Liver (tissue), 9 donors: ENCODE measurements around the gene FBXW11. TPM values are rescaled to one million over a fixed set of nuclear protein-coding genes. Genes with fewer than 3 reads are reported as not detected.

Experiments
- DNase-seq: peaks from one replicate; pipeline ENCODE4 v3.0.0-alpha.2; 2017; ENCODE audit warnings: low spot score
- H3K27ac ChIP-seq, 2 donors: one replicate each; pipeline ENCODE4 v1.7.0; 2013; ENCODE audit warnings: inconsistent platforms in 2 of 2, low read length in 2 of 2, control low read depth in 1 of 2, low read depth in 1 of 2, mild to moderate bottlenecking in 1 of 2
- H3K27me3 ChIP-seq, 4 donors: one replicate each; pipeline versions ENCODE4 v1.6.1 to v1.7.0; 2013; ENCODE audit warnings: low read length in 3 of 4, inconsistent platforms in 1 of 4, mild to moderate bottlenecking in 1 of 4, moderate library complexity in 1 of 4; ENCODE audit not compliant: control insufficient read depth in 4 of 4, insufficient read depth in 4 of 4
- H3K36me3 ChIP-seq, 4 donors: one replicate each; pipeline versions ENCODE4 v1.6.1 to v1.7.0; 2013; ENCODE audit warnings: low read length in 3 of 4, mild to moderate bottlenecking in 3 of 4, low read depth in 1 of 4, moderate library complexity in 1 of 4; ENCODE audit not compliant: control insufficient read depth in 4 of 4, insufficient read depth in 3 of 4
- H3K4me1 ChIP-seq, 4 donors: one replicate each; pipeline versions ENCODE4 v1.6.1 to v1.7.0; 2013; ENCODE audit warnings: low read length in 3 of 4, mild to moderate bottlenecking in 3 of 4, moderate library complexity in 1 of 4; ENCODE audit not compliant: control insufficient read depth in 4 of 4, insufficient read depth in 4 of 4
- H3K4me3 ChIP-seq, 3 donors: one replicate each; pipeline versions ENCODE4 v1.6.1 to v1.7.0; 2013; ENCODE audit warnings: low read length in 3 of 3, control low read depth in 1 of 3, low read depth in 1 of 3, mild to moderate bottlenecking in 1 of 3
- H3K9ac ChIP-seq, 2 donors: one replicate each; pipeline ENCODE4 v1.7.0; 2013; ENCODE audit warnings: low read length in 2 of 2, mild to moderate bottlenecking in 2 of 2, moderate library complexity in 2 of 2, control low read depth in 1 of 2, low read depth in 1 of 2
- H3K9me3 ChIP-seq, 4 donors: one replicate each; pipeline versions ENCODE4 v1.6.1 to v1.7.0; 2013; ENCODE audit warnings: low read length in 3 of 4; ENCODE audit not compliant: control insufficient read depth in 4 of 4
- ATF3 ChIP-seq: IDR thresholded peaks from 2 replicates; pipeline ENCODE4 v1.6.1; 2016; ENCODE audit warnings: antibody characterized with exemption
- CTCF ChIP-seq: fragments of 150-350 bp; IDR thresholded peaks from 2 replicates; pipeline ENCODE4 v1.5.1; 2017; ENCODE audit warnings: improper control_type of control experiment, low read depth, low read length; ENCODE audit not compliant: missing input control
- EGR1 ChIP-seq, 2 donors: IDR thresholded peaks; 2 replicates each; pipeline ENCODE4 v1.6.1; 2016 to 2018; ENCODE audit warnings: antibody characterized with exemption in 2 of 2, low read depth in 2 of 2
- FOXA1 ChIP-seq: IDR thresholded peaks from 2 replicates; pipeline ENCODE4 v1.6.1; 2016; ENCODE audit warnings: antibody characterized with exemption
- FOXA2 ChIP-seq: IDR thresholded peaks from 2 replicates; pipeline ENCODE4 v1.6.1; 2016; ENCODE audit warnings: antibody characterized with exemption
- GABPA ChIP-seq, 2 donors: IDR thresholded peaks in 1 of 2; conservative IDR thresholded peaks in 1 of 2; 2 replicates each; pipeline ENCODE4 v1.6.1; 2016; ENCODE audit warnings: antibody characterized with exemption in 2 of 2, mild to moderate bottlenecking in 1 of 2, moderate library complexity in 1 of 2
- HNF4A ChIP-seq, 2 donors: conservative IDR thresholded peaks; 2 replicates each; pipeline ENCODE4 v1.6.1; 2016; ENCODE audit warnings: antibody characterized with exemption in 2 of 2, mild to moderate bottlenecking in 2 of 2
- HNF4G ChIP-seq: IDR thresholded peaks from 2 replicates; pipeline ENCODE4 v1.6.1; 2016; ENCODE audit warnings: antibody characterized with exemption
- JUND ChIP-seq, 2 donors: IDR thresholded peaks; 2 replicates each; pipeline ENCODE4 v1.6.1; 2016; ENCODE audit warnings: antibody characterized with exemption in 2 of 2
- NR2F2 ChIP-seq: IDR thresholded peaks from 2 replicates; pipeline ENCODE4 v1.6.1; 2016; ENCODE audit warnings: antibody characterized with exemption
- RAD21 ChIP-seq, 2 donors: IDR thresholded peaks; 2 replicates each; pipeline ENCODE4 v1.6.1; 2016; ENCODE audit warnings: antibody characterized with exemption in 2 of 2, mild to moderate bottlenecking in 2 of 2
- RXRA ChIP-seq, 2 donors: IDR thresholded peaks; 2 replicates each; pipeline ENCODE4 v1.6.1; 2017 to 2018; ENCODE audit warnings: antibody characterized with exemption in 2 of 2, mild to moderate bottlenecking in 1 of 2
- SP1 ChIP-seq: IDR thresholded peaks from 2 replicates; pipeline ENCODE4 v1.6.1; 2018; ENCODE audit warnings: antibody characterized with exemption, mild to moderate bottlenecking
- TAF1 ChIP-seq: conservative IDR thresholded peaks from 2 replicates; pipeline ENCODE4 v1.6.1; 2016; ENCODE audit warnings: antibody characterized with exemption, mild to moderate bottlenecking
- YY1 ChIP-seq: IDR thresholded peaks from 2 replicates; pipeline ENCODE4 v1.6.1; 2016; ENCODE audit warnings: antibody characterized with exemption, mild to moderate bottlenecking
- ZBTB33 ChIP-seq: IDR thresholded peaks from 2 replicates; pipeline ENCODE4 v1.6.1; 2016; ENCODE audit warnings: antibody characterized with exemption
- WGBS: extraction: QIAGEN DNeasy Blood & Tissue Kit; methylation state at CpG from one replicate; pipeline ENCODE4 v1.1.7; 2013; 5-methylcytosine and 5-hydroxymethylcytosine counted together
- polyA plus RNA-seq, 2 donors: library from polyadenylated mRNA; stranded (reverse) in 1 of 2; unstranded in 1 of 2; fragments of 200-250 nt in 1 of 2; fragments of >200 nt in 1 of 2; fragmentation: Nextera tagmentation in 1 of 2; extraction: Ambion mirVana in 1 of 2; gene quantifications; one replicate each; pipeline versions ENCODE4 v1.2.1 to v1.2.3, GENCODE V29; 2013 to 2015
- total RNA-seq, 2 donors: library from RNA; depleted of rRNA; stranded (reverse); fragments of >200 nt; gene quantifications; one replicate each; pipeline ENCODE4 v1.2.3, GENCODE V29; 2014
- TF ChIP-seq, protein P1 (sequence below): IDR thresholded peaks from 2 replicates; pipeline ENCODE4 v1.6.1; 2016; ENCODE audit warnings: antibody characterized with exemption, mild to moderate bottlenecking
- TF ChIP-seq, protein P2 (sequence below): IDR thresholded peaks from 2 replicates; pipeline ENCODE4 v1.6.1; 2016; ENCODE audit warnings: antibody characterized with exemption
- donor health status: healthy.
- donor health status: healthy.
- donor health status: healthy.
- donor health status: healthy.
- donor health status: healthy.

FBXW11 gene
- total and polyA plus RNA-seq, 4 donors: 11.2 to 37.5 (median 22.0) TPM

DNA sequence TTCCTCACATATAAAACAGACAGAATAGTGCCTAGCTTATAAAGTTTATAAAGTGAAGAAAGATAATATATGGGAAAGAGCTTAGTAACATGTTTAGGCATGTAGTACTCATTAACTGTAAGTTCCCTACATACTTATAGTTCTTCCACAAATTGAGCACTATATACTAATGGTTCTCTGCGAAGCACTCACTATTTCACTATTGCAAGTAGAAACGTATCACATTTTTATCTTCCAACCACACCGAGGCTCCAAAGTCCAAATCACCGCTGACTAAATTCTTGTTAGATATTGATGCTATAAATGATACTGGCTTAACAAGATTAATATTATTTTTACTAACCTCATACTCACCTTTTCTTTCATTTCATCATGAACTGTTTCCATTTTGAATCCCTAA is 61.0 kb downstream of the FBXW11 start:
- TF ChIP-seq ZBTB33: no peak
- no peak for TF ChIP-seq FOXA1
- no peak for TF ChIP-seq YY1
- TF ChIP-seq NR2F2: no peak
- TF ChIP-seq ATF3: no peak
- peak; percentile 33 for TF ChIP-seq HNF4G
- TF ChIP-seq, protein P1, sequence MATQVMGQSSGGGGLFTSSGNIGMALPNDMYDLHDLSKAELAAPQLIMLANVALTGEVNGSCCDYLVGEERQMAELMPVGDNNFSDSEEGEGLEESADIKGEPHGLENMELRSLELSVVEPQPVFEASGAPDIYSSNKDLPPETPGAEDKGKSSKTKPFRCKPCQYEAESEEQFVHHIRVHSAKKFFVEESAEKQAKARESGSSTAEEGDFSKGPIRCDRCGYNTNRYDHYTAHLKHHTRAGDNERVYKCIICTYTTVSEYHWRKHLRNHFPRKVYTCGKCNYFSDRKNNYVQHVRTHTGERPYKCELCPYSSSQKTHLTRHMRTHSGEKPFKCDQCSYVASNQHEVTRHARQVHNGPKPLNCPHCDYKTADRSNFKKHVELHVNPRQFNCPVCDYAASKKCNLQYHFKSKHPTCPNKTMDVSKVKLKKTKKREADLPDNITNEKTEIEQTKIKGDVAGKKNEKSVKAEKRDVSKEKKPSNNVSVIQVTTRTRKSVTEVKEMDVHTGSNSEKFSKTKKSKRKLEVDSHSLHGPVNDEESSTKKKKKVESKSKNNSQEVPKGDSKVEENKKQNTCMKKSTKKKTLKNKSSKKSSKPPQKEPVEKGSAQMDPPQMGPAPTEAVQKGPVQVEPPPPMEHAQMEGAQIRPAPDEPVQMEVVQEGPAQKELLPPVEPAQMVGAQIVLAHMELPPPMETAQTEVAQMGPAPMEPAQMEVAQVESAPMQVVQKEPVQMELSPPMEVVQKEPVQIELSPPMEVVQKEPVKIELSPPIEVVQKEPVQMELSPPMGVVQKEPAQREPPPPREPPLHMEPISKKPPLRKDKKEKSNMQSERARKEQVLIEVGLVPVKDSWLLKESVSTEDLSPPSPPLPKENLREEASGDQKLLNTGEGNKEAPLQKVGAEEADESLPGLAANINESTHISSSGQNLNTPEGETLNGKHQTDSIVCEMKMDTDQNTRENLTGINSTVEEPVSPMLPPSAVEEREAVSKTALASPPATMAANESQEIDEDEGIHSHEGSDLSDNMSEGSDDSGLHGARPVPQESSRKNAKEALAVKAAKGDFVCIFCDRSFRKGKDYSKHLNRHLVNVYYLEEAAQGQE: no peak
- no peak for TF ChIP-seq RAD21 (IDR thresholded peaks at IDR 0.05)
- TF ChIP-seq TAF1: no peak
- TF ChIP-seq RXRA (IDR thresholded peaks at IDR 0.05): no peak
- TF ChIP-seq EGR1 (IDR thresholded peaks at IDR 0.05; ENCODE audit: low read depth in 2 of 2): no peak
- TF ChIP-seq HNF4A (conservative IDR thresholded peaks at IDR 0.05): peak; percentile 55 to 65
- TF ChIP-seq, protein P2, sequence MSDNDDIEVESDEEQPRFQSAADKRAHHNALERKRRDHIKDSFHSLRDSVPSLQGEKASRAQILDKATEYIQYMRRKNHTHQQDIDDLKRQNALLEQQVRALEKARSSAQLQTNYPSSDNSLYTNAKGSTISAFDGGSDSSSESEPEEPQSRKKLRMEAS: no peak
- Histone ChIP-seq H3K4me1 (peaks cover 2 to 15% (median 6%) of the 10 kb centered on the region in 4 donors), H3K4me3 (no peak overlapping the region), H3K27ac (peak overlapping the region in 1 of 2 donors; percentile 31), H3K27me3 (no peaks in the 10 kb centered on the region), H3K36me3 (no peaks in the 10 kb centered on the region), H3K9me3 (no peaks in the 10 kb centered on the region), H3K9ac (no peak overlapping the region)
- 49% methylated on average over 4 of the region's 4 CpGs for WGBS
- no peak for DNase-seq

- Histone ChIP-seq H3K27ac (peak overlapping the region in 1 of 2 donors; percentile 31), H3K4me3 (no peak overlapping the region), H3K36me3 (no peaks in the 10 kb centered on the region), H3K9me3 (no peaks in the 10 kb centered on the region), H3K27me3 (no peaks in the 10 kb centered on the region), H3K9ac (no peak overlapping the region), H3K4me1 (peaks cover 2 to 17% (median 6%) of the 10 kb centered on the region in 4 donors)
- WGBS: 79% methylated on average over 2 of the region's 2 CpGs
- DNase-seq: no peak
- TF ChIP-seq ATF3 (no peak), HNF4G (no peak), FOXA2 (no peak), SP1 (no peak), GABPA (IDR thresholded peaks at IDR 0.05 in 1 of 2, conservative IDR thresholded peaks at IDR 0.05 in 1 of 2) (no peak), JUND (IDR thresholded peaks at IDR 0.05) (no peak), HNF4A (conservative IDR thresholded peaks at IDR 0.05) (no peak), CTCF (no peak), ZBTB33 (no peak), NR2F2 (no peak), FOXA1 (no peak), YY1 (no peak), EGR1 (IDR thresholded peaks at IDR 0.05; ENCODE audit: low read depth in 2 of 2) (no peak)
- TF ChIP-seq, protein P2: no peak
These were observed 61.4 kb downstream of the FBXW11 start for GRCh38 chr5:171945066-171945465.
